Gastrocnemius medialis (tissue), 4 donors: Measurements from ENCODE around the gene AGR3.

ENCODE experiments used
- POLR2A ChIP-seq, 2 donors: fragments of 450-650 bp; IDR thresholded peaks; one replicate each; pipeline ENCODE4 v1.6.1; 2017; ENCODE audit warnings: antibody characterized with exemption in 2 of 2, mild to moderate bottlenecking in 2 of 2, moderate library complexity in 2 of 2
- TF ChIP-seq, protein P1 (sequence below), 5 experiments: fragments of 450-650 bp in 3 of 5; fragments of 200-600 bp in 2 of 5; sonication (generic) in 2 of 5; IDR thresholded peaks in 4 of 5; conservative IDR thresholded peaks in 1 of 5; 1 replicate in 4 of 5; 2 replicates in 1 of 5; pipeline ENCODE4 v1.5.1; 2016 to 2019; ENCODE audit warnings: antibody characterized with exemption in 5 of 5, mild to moderate bottlenecking in 3 of 5, moderate library complexity in 3 of 5

DNA sequence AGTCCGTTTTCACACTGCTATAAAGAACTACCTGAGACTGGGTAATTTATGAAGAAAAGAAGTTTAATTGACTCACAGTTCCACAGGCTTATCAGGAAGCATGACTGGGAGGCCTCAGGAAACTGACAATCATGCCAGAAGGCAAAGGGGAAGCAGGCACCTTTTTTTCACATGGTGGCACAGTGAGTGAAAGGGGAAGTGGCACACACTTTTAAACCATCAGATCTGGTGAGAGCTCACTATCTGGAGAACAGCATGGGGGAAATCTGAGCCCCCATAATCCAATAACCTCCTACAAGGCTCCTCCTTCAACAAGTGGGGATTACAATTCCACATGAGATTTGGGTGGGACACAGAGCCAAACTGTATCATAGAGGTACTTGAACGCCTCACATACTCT is 30.0 kb downstream of the AGR3 start:
- TF ChIP-seq, protein P1, sequence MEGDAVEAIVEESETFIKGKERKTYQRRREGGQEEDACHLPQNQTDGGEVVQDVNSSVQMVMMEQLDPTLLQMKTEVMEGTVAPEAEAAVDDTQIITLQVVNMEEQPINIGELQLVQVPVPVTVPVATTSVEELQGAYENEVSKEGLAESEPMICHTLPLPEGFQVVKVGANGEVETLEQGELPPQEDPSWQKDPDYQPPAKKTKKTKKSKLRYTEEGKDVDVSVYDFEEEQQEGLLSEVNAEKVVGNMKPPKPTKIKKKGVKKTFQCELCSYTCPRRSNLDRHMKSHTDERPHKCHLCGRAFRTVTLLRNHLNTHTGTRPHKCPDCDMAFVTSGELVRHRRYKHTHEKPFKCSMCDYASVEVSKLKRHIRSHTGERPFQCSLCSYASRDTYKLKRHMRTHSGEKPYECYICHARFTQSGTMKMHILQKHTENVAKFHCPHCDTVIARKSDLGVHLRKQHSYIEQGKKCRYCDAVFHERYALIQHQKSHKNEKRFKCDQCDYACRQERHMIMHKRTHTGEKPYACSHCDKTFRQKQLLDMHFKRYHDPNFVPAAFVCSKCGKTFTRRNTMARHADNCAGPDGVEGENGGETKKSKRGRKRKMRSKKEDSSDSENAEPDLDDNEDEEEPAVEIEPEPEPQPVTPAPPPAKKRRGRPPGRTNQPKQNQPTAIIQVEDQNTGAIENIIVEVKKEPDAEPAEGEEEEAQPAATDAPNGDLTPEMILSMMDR (IDR thresholded peaks at IDR 0.05 in 4 of 5, conservative IDR thresholded peaks at IDR 0.05 in 1 of 5): no peak
- no peak for TF ChIP-seq POLR2A (IDR thresholded peaks at IDR 0.05)
